Mesothelial cell of epicardium (in vitro differentiated cells): ENCODE data around the gene GRIK1. TPM values are rescaled to one million over a fixed set of nuclear protein-coding genes. Genes with fewer than 3 reads are reported as not detected.

Experiments used
- DNase-seq, 2 experiments: peaks; one replicate each; pipeline ENCODE4 v3.0.0; 2021; ENCODE audit warnings: low spot score in 2 of 2; ENCODE audit not compliant: unreplicated experiment in 2 of 2
- H3K27ac Mint-ChIP-seq: 2 replicates; pipeline ENCODE4 v1.8.0; 2021; ENCODE audit warnings: mixed read lengths
- H3K27me3 Mint-ChIP-seq: 2 replicates; pipeline ENCODE4 v1.8.0; 2021; ENCODE audit warnings: low read depth, mixed read lengths
- H3K36me3 Mint-ChIP-seq: 2 replicates; pipeline ENCODE4 v1.8.0; 2021; ENCODE audit warnings: mixed read lengths
- H3K4me1 Mint-ChIP-seq: 2 replicates; pipeline ENCODE4 v1.8.0; 2021; ENCODE audit warnings: mixed read lengths
- H3K4me3 Mint-ChIP-seq: 2 replicates; pipeline ENCODE4 v1.8.0; 2021; ENCODE audit warnings: mild to moderate bottlenecking, moderate library complexity, mixed read lengths
- H3K9me3 Mint-ChIP-seq: 2 replicates; pipeline ENCODE4 v1.8.0; 2021; ENCODE audit warnings: mixed read lengths
- CTCF ChIP-seq: fragments of 200-600 bp; sonication (generic); IDR thresholded peaks from one replicate; pipeline ENCODE4 v1.5.0; 2021; ENCODE audit warnings: antibody characterized with exemption; ENCODE audit not compliant: unreplicated experiment
- total RNA-seq: library from RNA; stranded (reverse); gene quantifications from 3 replicates; pipeline ENCODE4 v1.2.1, GENCODE V29; 2021

Gene GRIK1
- total RNA-seq, 1 donor from 2014 or later, result 5.9 TPM

GRCh38 chr21:29749957-29750356, 189.8 kb downstream of the GRIK1 start:
- Mint-ChIP-seq H3K36me3 (no peaks in the 10 kb centered on the region), H3K4me1 (peaks cover 5% of the 10 kb centered on the region), H3K4me3 (no peak overlapping the region), H3K27me3 (peaks cover 2% of the 10 kb centered on the region), H3K27ac (no peak overlapping the region), H3K9me3 (no peaks in the 10 kb centered on the region)
- DNase-seq, result no peak
- no peak for TF ChIP-seq CTCF

GRCh38 chr21:29749223-29749622, 190.6 kb downstream of the GRIK1 start:
- H3K4me1 Mint-ChIP-seq, result peaks cover 5% of the 10 kb centered on the region
- no peak for TF ChIP-seq CTCF
- H3K27me3 Mint-ChIP-seq, result peaks cover 2% of the 10 kb centered on the region
- no peak overlapping the region for H3K4me3 Mint-ChIP-seq
- no peak for DNase-seq
- no peaks in the 10 kb centered on the region for H3K36me3 Mint-ChIP-seq
- no peak overlapping the region for H3K27ac Mint-ChIP-seq
- H3K9me3 Mint-ChIP-seq, result no peaks in the 10 kb centered on the region

GRCh38 chr21:29748391-29749167, 191.2 kb downstream of the GRIK1 start:
- Mint-ChIP-seq H3K4me3 (no peak overlapping the region), H3K36me3 (no peaks in the 10 kb centered on the region), H3K27ac (no peak overlapping the region), H3K27me3 (peaks cover 2% of the 10 kb centered on the region), H3K9me3 (no peaks in the 10 kb centered on the region), H3K4me1 (peaks cover 5% of the 10 kb centered on the region)
- no peak for DNase-seq
- no peak for TF ChIP-seq CTCF

- H3K4me1 Mint-ChIP-seq, result peaks cover 2% of the 10 kb centered on the region
- peaks cover 10% of the 10 kb centered on the region for H3K27me3 Mint-ChIP-seq
- no peak overlapping the region for H3K4me3 Mint-ChIP-seq
- DNase-seq, result no peak
- no peaks in the 10 kb centered on the region for H3K36me3 Mint-ChIP-seq
- peaks cover 6% of the 10 kb centered on the region for H3K9me3 Mint-ChIP-seq
- TF ChIP-seq CTCF, result no peak
- H3K27ac Mint-ChIP-seq, result no peak overlapping the region
Observed at GRCh38 chr21:29741761-29742160, 198.0 kb downstream of the GRIK1 start.

GRCh38 chr21:29739176-29739575, 200.6 kb downstream of the GRIK1 start:
- Mint-ChIP-seq H3K27ac (no peak overlapping the region), H3K9me3 (peaks cover 11% of the 10 kb centered on the region), H3K4me3 (no peak overlapping the region), H3K36me3 (no peaks in the 10 kb centered on the region), H3K4me1 (peaks cover 2% of the 10 kb centered on the region), H3K27me3 (peaks cover 10% of the 10 kb centered on the region)
- TF ChIP-seq CTCF, result no peak
- no peak for DNase-seq
